ENCODE data around the gene CALML3.
"Not testable (repeated sequence)": the region's sequence is repeated elsewhere in the genome, so short reads cannot be mapped to it uniquely, and the experiment has no call there.

CALML3 gene

DNA sequence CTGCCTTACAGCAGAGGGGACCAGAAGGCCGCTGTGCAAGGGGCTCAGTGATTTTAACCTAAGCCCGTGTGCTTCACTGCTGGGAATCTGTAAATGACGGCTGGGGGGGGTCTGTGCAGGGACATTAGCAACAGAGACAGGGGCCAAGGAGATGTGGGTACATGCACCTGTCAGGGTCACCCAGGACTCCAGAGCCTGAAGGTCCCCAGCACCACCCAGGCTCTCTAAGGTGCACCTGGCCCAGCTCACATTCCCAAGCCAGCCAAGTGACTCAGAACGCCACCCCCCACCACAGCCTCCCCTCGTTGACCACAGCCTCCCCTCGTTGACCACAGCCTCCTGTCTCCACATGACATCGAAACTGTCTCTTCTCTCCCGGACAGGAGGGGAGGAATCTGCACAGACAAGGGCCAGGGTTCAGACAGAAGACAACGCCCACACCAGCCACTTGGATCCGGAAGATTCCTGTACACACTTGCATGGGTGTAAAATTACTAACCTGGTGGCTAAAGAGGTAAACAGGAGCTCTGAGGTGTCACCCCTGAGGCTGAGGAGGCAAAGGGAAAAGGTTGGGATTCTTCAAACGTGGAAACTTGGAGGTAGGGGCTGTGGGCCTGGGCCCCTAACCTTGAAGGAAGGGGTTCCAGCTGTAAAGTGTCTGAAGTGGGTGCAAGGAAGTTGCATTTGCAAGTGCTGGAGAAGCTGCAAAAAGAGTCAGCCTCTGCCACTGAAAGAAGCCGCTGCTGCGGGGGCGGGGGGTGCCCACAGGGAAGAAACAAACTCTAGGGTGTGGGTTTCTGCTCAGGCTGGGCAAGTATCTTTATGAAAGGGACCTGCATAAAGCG lies 27.0 kb downstream of the CALML3 start:
- TF ChIP-seq POLR2A (IDR thresholded peaks at IDR 0.05; ENCODE audit: low read depth, low read length), result no peak
- FAIRE-seq, result no peak
- peak; percentile 42 for DNase-seq (ENCODE audit: insufficient read length, low spot score)

DNA sequence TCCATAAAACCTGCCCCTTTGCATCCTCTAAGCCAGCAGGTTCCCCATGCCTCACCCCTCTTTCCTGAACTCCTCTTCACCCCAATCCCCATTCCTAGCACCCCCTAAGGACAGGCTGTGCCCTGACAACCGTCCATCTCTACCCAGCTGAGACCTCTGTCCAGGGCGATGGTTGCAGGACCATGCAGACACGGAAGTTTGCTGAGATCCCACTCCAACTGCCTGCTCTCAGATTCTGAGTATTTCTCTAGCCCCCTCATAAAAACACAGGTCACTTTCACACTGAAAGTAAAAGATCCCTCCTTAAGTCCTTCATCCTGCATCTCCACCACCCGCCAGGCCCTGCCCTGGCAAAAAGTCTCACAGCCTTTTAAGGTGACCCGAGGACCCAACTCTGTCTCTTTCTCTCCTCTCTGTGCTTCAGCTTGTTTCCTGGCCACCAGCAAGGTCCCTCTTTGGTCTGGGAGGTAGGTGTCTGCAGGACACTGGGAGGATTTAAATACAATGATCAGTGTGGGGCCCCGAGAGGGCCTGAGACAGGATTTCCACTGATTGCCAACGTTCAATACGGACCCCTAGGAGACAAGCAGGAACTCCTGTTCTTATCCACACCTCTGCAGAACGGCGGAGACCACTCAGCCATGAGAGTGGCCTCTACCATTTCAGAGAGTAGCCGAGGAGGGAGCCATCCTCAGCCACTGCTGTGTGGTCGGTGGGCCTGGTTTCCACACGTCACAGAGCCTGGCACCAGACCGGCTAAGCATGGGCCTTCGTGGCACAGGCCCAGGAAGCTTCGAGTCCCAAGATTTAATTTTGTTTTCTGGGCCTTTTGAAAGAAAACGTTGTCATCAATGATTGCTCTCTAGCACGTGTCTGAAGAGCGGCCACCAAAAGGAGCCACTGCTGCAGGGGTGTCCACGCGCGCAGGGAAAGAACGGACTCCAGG lies 27.9 kb downstream of the CALML3 start:
- DNase-seq (ENCODE audit: insufficient read length, low spot score) (no peak), FAIRE-seq (no peak)
- no peak for TF ChIP-seq POLR2A (IDR thresholded peaks at IDR 0.05; ENCODE audit: low read depth, low read length)

DNA sequence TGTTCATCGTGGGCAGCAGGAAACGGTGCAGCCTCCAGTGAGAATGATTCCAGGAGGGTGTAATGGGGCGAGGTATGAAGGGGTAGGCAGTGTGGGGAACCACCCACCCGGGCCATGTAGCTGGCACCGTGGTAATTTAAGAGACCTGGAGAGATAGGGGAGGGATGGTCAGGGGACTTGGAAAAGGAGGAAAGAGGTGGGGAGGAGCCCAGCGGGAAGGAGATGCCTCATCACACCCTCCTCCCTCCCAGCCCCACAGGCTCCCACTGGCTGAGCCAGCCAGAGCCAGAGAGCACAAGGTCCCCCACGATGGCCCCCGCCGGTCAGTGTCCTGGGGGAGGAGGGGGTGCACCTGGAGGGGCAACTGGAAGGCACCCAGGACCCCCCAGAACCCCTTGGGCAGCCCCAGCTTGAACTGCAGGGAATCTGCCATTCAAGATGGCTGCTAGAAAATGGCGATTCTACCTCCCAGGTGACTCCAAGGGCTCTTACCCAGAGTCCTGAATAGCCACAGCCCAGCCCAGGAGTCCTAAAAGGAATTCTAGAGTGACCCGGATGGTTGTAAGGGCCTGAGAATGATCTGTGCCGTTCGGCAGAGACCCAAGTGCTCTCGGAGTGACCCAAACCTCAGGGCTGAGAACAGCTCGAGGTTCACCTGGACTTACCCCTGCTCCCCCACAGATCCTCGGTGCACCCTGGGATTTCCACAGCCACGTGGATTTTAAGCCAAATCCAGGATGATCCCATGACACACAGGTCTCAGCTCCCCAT lies 28.8 kb downstream of the CALML3 start:
- TF ChIP-seq POLR2A (IDR thresholded peaks at IDR 0.05; ENCODE audit: low read depth, low read length), result no peak
- no peak for FAIRE-seq
- DNase-seq (ENCODE audit: insufficient read length, low spot score), result no peak

DNA sequence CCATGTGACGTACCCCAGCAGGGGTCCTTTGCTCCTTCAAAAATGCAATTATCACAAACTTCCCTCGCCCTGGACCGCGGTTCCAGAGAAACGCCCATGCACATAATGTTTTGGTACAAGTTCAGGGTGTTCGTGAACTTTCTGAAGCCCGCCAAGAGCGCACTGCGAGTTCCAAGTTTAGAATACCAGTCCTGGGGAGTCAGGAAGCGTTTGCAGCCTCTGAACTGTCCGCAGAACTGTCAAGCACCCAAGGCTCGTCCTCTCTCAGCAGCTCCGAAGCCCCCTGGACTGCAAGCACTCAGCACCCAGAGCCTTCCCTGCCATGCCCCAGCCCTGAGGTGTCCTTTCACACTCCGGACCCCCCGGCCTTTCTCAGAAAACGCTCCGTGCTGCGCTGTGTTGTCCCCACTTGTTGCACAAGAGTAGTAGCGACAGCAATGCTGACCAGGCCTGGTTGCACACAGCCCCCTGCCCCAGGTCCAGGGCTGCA lies 30.3 kb downstream of the CALML3 start:
- FAIRE-seq, result no peak
- DNase-seq (ENCODE audit: insufficient read length, low spot score), result no peak
- TF ChIP-seq POLR2A (IDR thresholded peaks at IDR 0.05; ENCODE audit: low read depth, low read length), result no peak

DNA sequence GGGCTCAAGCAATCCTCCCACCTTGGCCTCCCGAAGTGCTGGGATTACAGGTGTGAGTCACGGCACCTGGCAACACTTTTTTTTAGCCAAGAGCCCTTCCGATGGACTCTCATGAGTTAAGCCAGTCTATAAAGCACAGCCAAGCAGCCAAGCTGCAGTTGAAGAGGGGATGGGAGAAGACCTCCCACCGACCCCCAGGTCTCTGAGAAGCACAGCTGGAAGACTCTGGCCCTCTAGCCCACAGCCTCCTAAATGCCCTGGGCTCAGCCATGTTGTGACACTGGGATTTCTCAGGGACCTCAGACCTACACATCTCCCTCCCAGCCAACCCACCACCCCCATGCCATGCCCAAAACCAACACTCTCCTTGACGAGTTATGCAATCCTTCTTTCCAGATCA lies 31.1 kb downstream of the CALML3 start:
- no peak for TF ChIP-seq POLR2A (IDR thresholded peaks at IDR 0.05; ENCODE audit: low read depth, low read length)
- DNase-seq (ENCODE audit: insufficient read length, low spot score) (no peak), FAIRE-seq (no peak)

DNA sequence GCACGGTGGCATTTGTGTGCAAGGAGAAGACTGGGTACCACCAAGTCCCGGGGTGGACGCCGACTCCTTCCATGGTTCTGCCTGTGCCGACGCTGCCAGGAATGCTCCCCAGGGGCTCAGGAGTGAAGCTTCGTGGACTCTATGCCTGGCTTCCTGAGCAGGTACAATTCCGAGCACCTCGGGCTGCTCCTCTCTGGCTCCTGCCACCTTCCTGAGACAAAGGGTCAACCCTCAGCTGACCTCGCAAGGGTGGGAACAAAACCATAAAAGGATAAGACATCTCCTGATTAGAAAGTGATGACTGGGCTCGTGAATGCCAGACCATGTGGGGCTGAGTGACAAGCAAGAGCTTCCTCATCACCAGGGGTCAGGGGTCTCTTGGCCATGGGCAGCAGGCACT lies 31.8 kb downstream of the CALML3 start:
- FAIRE-seq (no peak), DNase-seq (ENCODE audit: insufficient read length, low spot score) (no peak)
- no peak for TF ChIP-seq POLR2A (IDR thresholded peaks at IDR 0.05; ENCODE audit: low read depth, low read length)

DNA sequence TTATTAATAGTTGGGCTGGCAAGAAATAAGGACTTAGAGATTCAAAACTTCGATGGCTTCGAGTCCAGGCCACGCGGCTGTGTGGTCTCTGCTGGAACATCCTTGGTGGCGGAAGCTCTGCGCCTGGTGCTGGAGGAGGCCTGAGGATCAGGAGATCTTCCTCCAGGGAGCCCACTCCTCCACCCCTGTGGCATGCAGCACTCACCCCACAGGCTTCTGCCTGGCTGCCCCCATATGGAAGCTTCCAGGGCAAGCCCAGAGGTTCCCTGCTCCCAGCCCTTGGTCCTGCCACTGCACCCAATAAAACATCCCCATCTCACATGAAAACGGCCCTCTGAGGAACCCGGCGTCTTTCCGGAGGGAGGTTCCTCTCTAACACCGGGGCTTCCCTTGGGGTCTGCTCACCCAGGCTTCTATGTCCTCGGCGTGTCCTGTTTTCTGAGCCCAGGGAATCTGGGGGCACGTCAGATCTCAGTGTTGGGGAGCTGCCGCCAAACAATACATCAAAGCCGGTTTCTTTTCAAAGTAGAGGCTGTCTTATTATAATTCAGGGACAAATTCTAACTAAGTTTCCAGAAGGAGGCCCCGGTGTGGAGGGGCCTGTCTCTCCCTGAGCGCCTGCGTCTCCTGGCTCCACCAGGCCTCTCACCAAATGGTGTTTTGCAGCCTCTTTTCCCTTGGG lies 32.4 kb downstream of the CALML3 start:
- no peak for FAIRE-seq
- no peak for TF ChIP-seq POLR2A (IDR thresholded peaks at IDR 0.05; ENCODE audit: low read depth, low read length)

DNA sequence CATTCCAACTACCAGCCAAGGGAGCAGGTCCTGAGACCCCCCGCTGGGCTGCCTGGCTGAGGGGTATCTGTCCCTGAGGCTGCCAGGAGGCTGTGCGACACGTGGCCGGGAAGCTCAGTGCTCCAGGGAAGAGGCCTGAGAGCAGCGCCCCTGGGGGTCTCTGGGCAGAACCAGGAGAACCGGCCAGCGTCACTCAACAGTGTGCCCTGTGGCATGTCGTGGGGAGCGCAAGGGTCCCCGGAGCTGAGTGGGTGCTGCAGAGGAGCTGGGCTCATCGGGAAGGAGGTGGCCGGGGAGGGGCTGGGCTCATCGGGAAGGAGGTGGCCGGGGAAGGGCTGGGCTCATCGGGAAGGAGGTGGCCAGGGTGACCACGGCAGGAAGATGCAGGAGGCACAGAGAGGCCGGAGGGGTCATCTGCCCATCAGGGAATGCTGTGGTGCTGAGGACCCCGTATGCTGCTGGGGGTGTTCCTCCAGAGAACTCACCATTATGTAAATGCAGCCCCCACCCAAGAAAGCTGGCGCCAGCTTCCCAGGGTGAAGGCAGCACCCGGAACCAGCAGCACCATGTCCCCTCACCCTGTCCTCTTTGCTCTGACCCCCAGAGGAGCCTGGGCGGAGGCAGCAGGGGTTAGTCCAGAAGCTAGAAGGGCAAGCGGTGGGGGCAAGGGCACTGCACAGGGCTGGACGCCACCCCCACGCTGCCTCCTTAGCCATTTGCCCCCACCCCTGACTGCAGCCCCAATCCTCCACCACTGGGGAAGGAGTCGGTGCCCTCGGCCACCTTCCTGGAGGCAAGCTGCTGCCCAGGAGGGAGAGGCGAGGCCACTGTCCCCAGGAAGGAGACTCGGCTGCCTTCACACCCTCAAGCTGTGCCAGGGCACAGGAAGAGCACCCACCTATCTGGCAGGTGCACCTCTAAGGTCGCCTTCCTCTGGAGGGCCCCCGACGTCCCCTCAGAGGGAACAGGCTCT lies 33.3 kb downstream of the CALML3 start:
- TF ChIP-seq POLR2A (IDR thresholded peaks at IDR 0.05; ENCODE audit: low read depth, low read length), result no peak
- DNase-seq (ENCODE audit: insufficient read length, low spot score) (no peak), FAIRE-seq (no peak)

More for the DNA sequence above, 32.4 kb downstream of the CALML3 start:
- no peak for DNase-seq (ENCODE audit: insufficient read length, low spot score)

DNA sequence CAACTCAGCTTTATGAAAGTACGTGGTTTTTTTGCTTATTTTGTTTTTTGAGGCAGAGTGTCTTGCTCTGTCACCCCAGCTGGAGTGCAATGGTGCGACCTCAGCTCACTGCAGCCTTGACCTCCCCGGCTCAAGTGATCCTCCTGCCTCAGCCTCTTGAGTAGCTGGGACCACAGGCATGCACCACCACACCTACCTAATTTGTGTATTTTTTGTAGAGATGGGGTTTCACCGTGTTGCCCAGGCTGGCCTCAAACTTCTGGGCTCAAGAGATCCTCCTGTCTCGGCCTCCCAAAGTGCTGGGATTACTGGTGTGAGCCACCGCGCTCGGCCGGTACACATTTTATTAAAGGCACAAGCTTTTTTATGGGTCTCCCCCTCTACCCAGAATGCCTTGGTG lies 34.3 kb downstream of the CALML3 start:
- not testable (repeated sequence) for FAIRE-seq; DNase-seq (ENCODE audit: insufficient read length, low spot score)

DNA sequence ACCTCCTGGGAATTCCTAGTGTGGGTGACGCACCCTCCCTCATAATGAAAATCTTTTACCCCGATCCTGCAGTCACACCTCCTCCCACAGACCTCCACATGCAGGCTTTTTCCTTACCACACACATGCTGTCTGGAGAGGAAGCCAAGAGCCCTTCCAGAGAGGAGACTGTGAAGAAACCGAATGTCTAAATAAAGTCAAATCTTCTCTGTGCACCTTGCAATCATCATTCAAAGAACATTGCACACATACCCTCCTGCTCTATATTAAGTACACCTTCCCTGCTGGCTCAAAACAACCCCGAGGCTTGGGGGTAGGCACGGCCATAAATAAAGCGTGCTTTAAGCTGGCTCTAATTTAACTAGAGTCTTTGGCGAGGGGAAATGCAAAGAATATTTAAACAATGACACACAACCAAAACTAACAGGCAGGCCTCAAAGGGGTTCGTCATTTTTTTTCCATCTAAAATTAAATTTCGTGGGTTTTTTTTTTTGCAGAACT lies 34.9 kb downstream of the CALML3 start:
- no peak for FAIRE-seq
- DNase-seq (ENCODE audit: insufficient read length, low spot score), result no peak
- TF ChIP-seq POLR2A (IDR thresholded peaks at IDR 0.05; ENCODE audit: low read depth, low read length), result no peak

DNA sequence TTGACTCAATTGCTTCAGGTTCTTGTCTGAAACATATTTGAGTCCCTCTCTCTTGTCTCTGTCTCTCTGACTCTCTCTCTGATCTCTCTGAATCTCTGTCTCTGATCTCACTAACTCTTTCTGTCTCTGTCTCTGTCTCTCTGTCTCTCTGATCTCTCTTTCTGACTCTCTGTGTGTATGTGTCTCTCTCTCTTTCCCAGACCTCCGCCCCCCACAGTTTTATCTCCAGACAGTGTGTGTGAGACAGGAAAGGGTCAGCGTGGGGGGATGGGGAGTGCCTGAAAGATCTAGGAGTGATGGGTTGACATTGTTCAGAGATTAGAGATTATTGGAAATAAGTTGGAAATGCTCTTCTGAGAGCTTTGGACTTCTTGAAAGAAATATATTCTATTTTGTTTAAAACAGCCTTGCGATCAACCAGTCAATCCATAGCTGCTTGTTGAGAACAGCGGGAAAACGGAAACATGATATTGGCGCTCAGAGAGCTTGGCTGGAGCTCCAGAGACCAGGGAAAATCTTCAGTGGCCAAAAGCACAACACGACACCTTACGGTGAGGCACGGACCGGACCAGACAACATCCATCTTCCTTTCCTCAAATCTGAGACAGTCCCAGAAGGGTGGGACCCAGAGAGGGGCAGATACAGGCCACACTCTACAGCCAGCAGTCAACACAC lies 35.5 kb downstream of the CALML3 start:
- no peak for DNase-seq (ENCODE audit: insufficient read length, low spot score)
- FAIRE-seq, result no peak
- TF ChIP-seq POLR2A (IDR thresholded peaks at IDR 0.05; ENCODE audit: low read depth, low read length), result no peak
